Prostate gland (tissue), 2 donors: Measurements from ENCODE around the gene ASIC1. TPM values are rescaled to one million over a fixed set of nuclear protein-coding genes. Genes with fewer than 3 reads are reported as not detected.

Experiments used
- DNase-seq: peaks from one replicate; pipeline ENCODE4 v3.0.0-alpha.2; 2019; ENCODE audit warnings: low spot score
- H3K27ac ChIP-seq, 2 donors: fragments of 200-600 bp; sonication (generic); 2 replicates each; pipeline ENCODE4 v1.5.1; 2017 to 2019
- H3K27me3 ChIP-seq: fragments of 200-600 bp; sonication (generic); replicated peaks from 2 replicates; pipeline ENCODE4 v1.5.1; 2019; ENCODE audit not compliant: insufficient read depth
- H3K36me3 ChIP-seq, 2 donors: fragments of 200-600 bp; sonication (generic); 1 replicate in 1 of 2; 2 replicates in 1 of 2; pipeline versions ENCODE4 v1.5.1 to v1.8.1; 2017 to 2019
- H3K4me1 ChIP-seq: fragments of 200-600 bp; sonication (generic); replicated peaks from 2 replicates; pipeline ENCODE4 v1.5.1; 2019
- H3K4me3 ChIP-seq, 2 donors: fragments of 200-600 bp; sonication (generic); 2 replicates each; pipeline ENCODE4 v1.5.1; 2017 to 2019
- H3K9me3 ChIP-seq: fragments of 200-600 bp; sonication (generic); 2 replicates; pipeline ENCODE4 v1.5.1; 2017
- POLR2A ChIP-seq: fragments of 450-650 bp; IDR thresholded peaks from one replicate; pipeline ENCODE4 v1.6.1; 2016; ENCODE audit warnings: antibody characterized with exemption, mild to moderate bottlenecking
- POLR2AphosphoS5 ChIP-seq: sonication (generic); formaldehyde crosslinking; IDR thresholded peaks from one replicate; pipeline ENCODE4 v1.6.1; 2017; ENCODE audit warnings: antibody characterized with exemption
- WGBS: methylation state at CpG from one replicate; pipeline ENCODE4 v1.1.5; 2018; 5-methylcytosine and 5-hydroxymethylcytosine counted together
- intact Hi-C: fragments of 100-400 bp; cut with DNase I; formaldehyde crosslinking; loops from one replicate; pipeline ENCODE4 v1.14.2; 2022
- total RNA-seq, 2 donors: library from RNA; depleted of rRNA; stranded (reverse); fragments of >200 nt; gene quantifications; one replicate each; pipeline ENCODE4 v1.1.0, GENCODE V29; 2016
- TF ChIP-seq, protein P1 (sequence below), 4 experiments: fragments of 200-600 bp in 2 of 4; fragments of 450-650 bp in 2 of 4; sonication (generic) in 2 of 4; IDR thresholded peaks; 1 replicate in 3 of 4; 2 replicates in 1 of 4; pipeline ENCODE4 v1.5.1; 2016 to 2019; ENCODE audit warnings: antibody characterized with exemption in 4 of 4, mild to moderate bottlenecking in 2 of 4, moderate library complexity in 2 of 4

Gene ASIC1
- total RNA-seq = 1 to 10 TPM; 2.7 to 3.2 TPM

DNA sequence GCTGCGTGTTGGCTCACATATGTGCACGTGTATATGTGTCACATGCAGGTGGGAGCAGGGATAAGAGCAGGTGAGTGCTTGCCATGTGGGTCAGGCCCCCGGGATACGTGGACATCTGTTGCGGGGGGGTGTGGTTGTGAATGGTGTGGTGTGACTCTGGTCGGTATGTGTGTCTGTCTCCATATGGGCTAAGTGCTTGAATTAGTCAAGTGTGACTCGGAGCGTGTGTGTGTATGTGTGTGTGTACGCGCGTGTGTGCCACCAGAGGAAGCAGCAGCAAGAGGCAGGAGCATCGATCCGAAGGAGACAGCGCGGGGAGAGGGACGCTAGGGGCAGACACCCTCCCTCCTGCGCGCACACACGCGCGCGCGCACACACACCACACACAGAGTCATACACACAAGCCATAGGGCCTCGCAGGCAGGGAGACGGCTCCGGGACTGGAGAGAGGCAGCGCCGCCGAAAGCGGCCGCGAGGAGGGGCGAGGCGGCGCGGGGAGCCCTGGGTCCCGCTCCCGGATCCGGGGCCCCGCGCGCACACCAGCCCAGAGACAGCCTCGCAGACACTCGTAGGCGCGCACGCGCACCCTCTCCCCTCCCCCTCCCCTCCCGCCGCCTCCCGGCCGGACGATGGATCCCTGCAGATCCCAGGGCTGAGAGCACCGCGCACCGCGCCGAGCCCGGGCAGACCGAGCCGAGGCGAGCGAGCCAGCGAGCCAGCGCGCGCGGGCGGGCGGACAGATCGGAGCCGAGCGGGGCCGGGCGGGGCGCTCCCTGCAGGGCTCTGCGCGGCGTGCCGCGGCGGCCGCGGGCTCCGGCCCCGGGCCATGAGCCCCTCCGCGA lies at the start of gene ASIC1:
Gene ASIC1 (plus strand): TSS at position 597 of the 842 bp plus-strand sequence. CDS start 1,171 bp downstream, outside the sequence.
- H3K27me3 ChIP-seq = no peaks in the 10 kb centered on the region
- intact Hi-C loops = loop anchor here (5.0 kb wide), 1 partner anchor 90 kb away; no protein-coding TSS in a partner anchor
- no peaks in the 10 kb centered on the region for H3K4me1 ChIP-seq
- H3K9me3 ChIP-seq = no peaks in the 10 kb centered on the region
- H3K4me3 ChIP-seq = peak within 1 kb of the TSS; percentile 58 to 60
- 1% methylated on average over 51 of the region's 88 CpGs for WGBS
- peak; percentile 66 for DNase-seq
- peak within 1 kb of the TSS; percentile 79 for H3K27ac ChIP-seq
- TF ChIP-seq POLR2A = no peak
- no peak for TF ChIP-seq POLR2AphosphoS5
- TF ChIP-seq, protein P1, sequence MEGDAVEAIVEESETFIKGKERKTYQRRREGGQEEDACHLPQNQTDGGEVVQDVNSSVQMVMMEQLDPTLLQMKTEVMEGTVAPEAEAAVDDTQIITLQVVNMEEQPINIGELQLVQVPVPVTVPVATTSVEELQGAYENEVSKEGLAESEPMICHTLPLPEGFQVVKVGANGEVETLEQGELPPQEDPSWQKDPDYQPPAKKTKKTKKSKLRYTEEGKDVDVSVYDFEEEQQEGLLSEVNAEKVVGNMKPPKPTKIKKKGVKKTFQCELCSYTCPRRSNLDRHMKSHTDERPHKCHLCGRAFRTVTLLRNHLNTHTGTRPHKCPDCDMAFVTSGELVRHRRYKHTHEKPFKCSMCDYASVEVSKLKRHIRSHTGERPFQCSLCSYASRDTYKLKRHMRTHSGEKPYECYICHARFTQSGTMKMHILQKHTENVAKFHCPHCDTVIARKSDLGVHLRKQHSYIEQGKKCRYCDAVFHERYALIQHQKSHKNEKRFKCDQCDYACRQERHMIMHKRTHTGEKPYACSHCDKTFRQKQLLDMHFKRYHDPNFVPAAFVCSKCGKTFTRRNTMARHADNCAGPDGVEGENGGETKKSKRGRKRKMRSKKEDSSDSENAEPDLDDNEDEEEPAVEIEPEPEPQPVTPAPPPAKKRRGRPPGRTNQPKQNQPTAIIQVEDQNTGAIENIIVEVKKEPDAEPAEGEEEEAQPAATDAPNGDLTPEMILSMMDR (IDR thresholded peaks at IDR 0.05) = peak in 3 of 4 experiments; percentile 2 to 27 (median 6)
- no peaks in the 10 kb centered on the region for H3K36me3 ChIP-seq

DNA sequence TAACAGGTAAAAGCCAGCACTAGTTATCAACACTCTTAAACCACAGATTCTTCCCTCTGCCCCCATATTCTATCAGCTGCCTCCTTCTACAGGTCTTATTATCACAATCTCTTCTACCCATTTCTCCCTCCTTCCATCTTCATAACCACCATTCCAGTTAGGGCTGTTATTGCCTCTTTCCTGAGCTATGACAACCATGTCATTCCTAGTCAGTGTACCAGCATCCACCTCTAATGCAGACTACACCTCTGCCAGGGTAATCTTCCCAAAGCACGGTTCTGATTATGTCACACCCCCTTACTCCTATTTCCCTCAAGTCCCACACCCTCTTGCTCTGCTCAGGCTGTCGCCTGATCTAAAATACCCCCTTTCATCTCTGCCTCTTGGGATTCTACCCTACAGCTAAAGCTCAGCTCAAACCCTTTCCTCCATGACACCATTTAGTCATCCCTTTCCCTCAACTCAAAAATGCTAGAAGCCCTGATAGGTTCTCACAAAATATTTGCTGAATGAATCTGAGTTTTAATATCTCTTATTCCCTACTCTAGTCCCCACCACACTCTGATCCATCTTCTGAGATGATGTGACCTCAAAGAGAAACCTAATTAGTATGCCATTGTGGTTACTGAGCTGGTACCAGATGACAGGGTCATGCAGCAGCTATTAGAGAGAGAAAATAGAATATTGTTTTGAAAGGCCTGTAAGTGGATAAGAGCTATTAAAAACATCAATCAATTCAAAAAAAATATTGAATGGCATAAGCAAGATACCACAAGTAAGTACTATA lies 43.8 kb upstream of the ASIC1 start:
- no peaks in the 10 kb centered on the region for H3K4me1 ChIP-seq
- H3K36me3 ChIP-seq = no peaks in the 10 kb centered on the region
- no peaks in the 10 kb centered on the region for H3K9me3 ChIP-seq
- 82% methylated on average over 2 of the region's 2 CpGs for WGBS
- TF ChIP-seq POLR2A (no peak), POLR2AphosphoS5 (no peak)
- TF ChIP-seq, protein P1 (IDR thresholded peaks at IDR 0.05) = no peak
- no peak overlapping the region for H3K27ac ChIP-seq
- H3K27me3 ChIP-seq = no peaks in the 10 kb centered on the region
- H3K4me3 ChIP-seq = no peak overlapping the region
- intact Hi-C loops = no loop called here
- no peak for DNase-seq

DNA sequence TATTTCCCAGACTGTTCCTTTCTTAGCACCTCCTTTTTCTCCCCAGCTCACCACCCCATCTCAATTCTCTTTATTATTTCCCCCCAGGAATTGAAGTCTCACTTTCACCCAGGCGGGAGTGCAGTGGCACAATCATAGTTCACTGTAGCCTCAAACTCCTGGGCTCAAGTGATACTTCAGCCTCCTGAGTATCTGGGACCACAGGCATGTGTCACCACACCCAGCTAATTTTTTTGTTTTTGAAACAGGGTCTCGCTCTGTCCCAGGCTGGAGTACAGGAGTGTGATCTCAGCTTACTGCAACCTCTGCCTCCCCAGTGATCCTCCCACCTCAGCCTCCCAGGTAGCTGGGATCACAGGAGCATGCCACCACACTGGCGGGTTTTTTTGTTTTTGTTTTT lies 43.1 kb upstream of the ASIC1 start:
- Histone ChIP-seq H3K9me3 (no peaks in the 10 kb centered on the region), H3K4me3 (no peak overlapping the region), H3K36me3 (no peaks in the 10 kb centered on the region), H3K27me3 (no peaks in the 10 kb centered on the region), H3K27ac (no peak overlapping the region), H3K4me1 (no peaks in the 10 kb centered on the region)
- intact Hi-C loops = no loop called here
- WGBS = 96% methylated on average over 3 of the region's 3 CpGs
- TF ChIP-seq, protein P1 (IDR thresholded peaks at IDR 0.05) = no peak
- DNase-seq = no peak

DNA sequence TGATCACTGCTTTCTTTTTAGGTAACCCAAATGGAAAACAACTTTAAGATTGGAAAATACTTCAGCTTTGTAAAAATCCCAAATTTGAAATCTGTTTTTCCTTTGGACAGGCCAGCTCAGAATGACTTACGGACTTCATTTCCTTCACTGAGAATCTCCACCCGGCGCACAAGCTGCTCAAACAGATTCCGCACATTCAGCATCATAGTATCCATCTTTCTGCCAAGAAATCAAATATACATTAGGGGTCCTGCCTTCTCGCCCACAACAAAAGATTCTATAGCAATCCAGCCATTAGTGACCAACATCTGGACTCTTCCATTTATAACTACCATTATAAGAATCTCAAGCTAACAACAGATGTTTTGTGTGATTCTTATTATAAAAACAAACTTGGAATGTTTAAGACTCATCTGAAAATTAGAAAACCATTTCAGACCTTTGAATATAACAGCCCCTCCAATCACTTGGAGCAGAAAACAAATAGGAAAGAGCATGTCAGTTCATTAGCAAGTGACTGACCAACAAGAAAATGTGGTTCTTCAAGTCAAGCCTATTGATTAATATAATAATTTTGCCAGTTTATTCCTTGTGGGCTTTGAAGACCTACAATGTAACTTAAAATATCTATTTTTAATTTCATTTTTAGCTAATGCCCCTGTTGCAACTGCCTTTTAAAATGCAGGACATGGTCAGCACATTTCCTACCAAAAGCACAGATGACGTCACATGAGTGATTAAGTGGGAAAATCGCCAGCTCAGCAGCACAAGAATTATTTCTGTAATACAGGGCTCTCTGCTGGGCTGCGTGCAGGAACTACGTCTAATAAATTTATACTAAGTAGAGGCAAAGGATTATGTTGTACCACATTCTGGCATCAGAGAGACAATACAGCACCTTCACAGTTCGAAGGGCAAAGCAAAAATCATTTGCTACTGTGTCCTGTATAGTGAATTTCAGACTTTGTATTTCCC lies 40.6 kb upstream of the ASIC1 start:
- H3K27ac ChIP-seq = no peak overlapping the region
- no peaks in the 10 kb centered on the region for H3K27me3 ChIP-seq
- TF ChIP-seq, protein P1 (IDR thresholded peaks at IDR 0.05) = no peak
- TF ChIP-seq POLR2AphosphoS5 (no peak), POLR2A (no peak)
- DNase-seq = no peak
- 70% methylated on average over 10 of the region's 10 CpGs for WGBS
- H3K9me3 ChIP-seq = no peaks in the 10 kb centered on the region
- intact Hi-C loops = loop anchor here (5.0 kb wide), 1 partner anchor 44 kb away; the partner anchor contains the start of gene AQP6
- H3K4me1 ChIP-seq = no peaks in the 10 kb centered on the region
- no peak overlapping the region for H3K4me3 ChIP-seq
- H3K36me3 ChIP-seq = no peaks in the 10 kb centered on the region
